K562 (cell line): ENCODE data around the gene PPA2. TPM values are rescaled to one million over a fixed set of nuclear protein-coding genes. Genes with fewer than 3 reads are reported as not detected.

Experiments
- ATAC-seq: fragments of 200-7000 bp; cut with Tn5 transposase; 3 replicates; pipeline ENCODE4 v1.9.1; 2020; ENCODE audit warnings: moderate library complexity
- BruUV-seq: library from RNA; stranded (reverse); fragments of 400-500 nt; replicated peaks from 2 replicates; lab custom pipeline; 2021; lab: Mats Ljungman, UMichigan
- CTCF ChIA-PET: fragments of 300-600 bp; formaldehyde crosslinking; extraction: SDS; loops from one replicate; lab custom pipeline; 2021; ENCODE audit warnings: low intra/inter-chr PET ratio; lab: Yijun Ruan, JAX
- POLR2A ChIA-PET: fragments of 300-600, 350-650 bp; sonication (Branson Sonifier 250); formaldehyde crosslinking; extraction: SDS; loops from one replicate; lab custom pipeline; 2021; ENCODE audit warnings: antibody characterized with exemption, inconsistent platforms; lab: Yijun Ruan, JAX
- DNase-seq, 4 experiments: peaks; one replicate each; pipeline versions ENCODE4 v3.0.0 to v3.0.0-alpha.2; 2011 to 2018; ENCODE audit warnings: low spot score in 3 of 4, mixed read lengths in 3 of 4; ENCODE audit errors: extremely low read depth in 1 of 4
- FAIRE-seq: peaks from 2 replicates; lab custom pipeline; 2011; peaks lifted over from hg19 to GRCh38; lab: Jason Lieb, UNC
- H2AFZ ChIP-seq: 2 replicates; pipeline ENCODE4 v1.6.0; 2011; ENCODE audit warnings: low read depth, low read length, control low read depth, inconsistent platforms
- H3K27ac ChIP-seq: fragments of 200-600 bp; 3 replicates; pipeline ENCODE4 v1.8.0; 2011; ENCODE audit warnings: low read depth, mild to moderate bottlenecking, control low read depth, inconsistent platforms, low read length, moderate library complexity, mixed read lengths; ENCODE audit errors: extremely low read depth
- H3K27me3 ChIP-seq, 2 experiments: fragments of 300-600 bp in 1 of 2; 2 replicates in 1 of 2; 3 replicates in 1 of 2; pipeline versions ENCODE4 v1.6.0 to v1.8.0; 2011; ENCODE audit warnings: inconsistent platforms in 2 of 2, low read length in 2 of 2, mild to moderate bottlenecking in 1 of 2, mixed read lengths in 1 of 2, moderate library complexity in 1 of 2; ENCODE audit not compliant: control insufficient read depth in 2 of 2, insufficient read depth in 2 of 2
- H3K36me3 ChIP-seq: fragments of 300-600 bp; 3 replicates; pipeline ENCODE4 v1.8.0; 2011; ENCODE audit warnings: mild to moderate bottlenecking, low read length, inconsistent platforms; ENCODE audit not compliant: control insufficient read depth, insufficient read depth
- H3K4me1 ChIP-seq, 2 experiments: fragments of 200-600 bp in 1 of 2; replicated peaks in 1 of 2; 2 replicates in 1 of 2; 3 replicates in 1 of 2; pipeline versions ENCODE4 v1.5.1 to v1.8.0; 2011; ENCODE audit warnings: inconsistent platforms in 2 of 2, low read length in 2 of 2, mild to moderate bottlenecking in 1 of 2, mixed read lengths in 1 of 2, moderate library complexity in 1 of 2; ENCODE audit not compliant: control insufficient read depth in 2 of 2, insufficient read depth in 2 of 2
- H3K4me2 ChIP-seq: 2 replicates; pipeline ENCODE4 v1.6.1; 2011; ENCODE audit warnings: low read length, control low read depth, inconsistent platforms, mixed read lengths; ENCODE audit not compliant: insufficient read depth
- H3K4me3 ChIP-seq: fragments of 200-600 bp; sonication (generic), shearing (Covaris generic); 2 replicates; pipeline ENCODE4 v1.5.1; 2016; ENCODE audit warnings: control low read depth, inconsistent platforms
- H3K79me2 ChIP-seq: fragments of 200-600 bp; 3 replicates; pipeline ENCODE4 v1.8.0; 2011; ENCODE audit warnings: low read length, inconsistent platforms; ENCODE audit not compliant: control insufficient read depth, insufficient read depth
- H3K9ac ChIP-seq, 2 experiments: 2 replicates each; pipeline versions ENCODE4 v1.6.0 to v1.6.1; 2011; ENCODE audit warnings: low read depth in 2 of 2, low read length in 2 of 2, control low read depth in 1 of 2, inconsistent platforms in 1 of 2, mild to moderate bottlenecking in 1 of 2, mixed read lengths in 1 of 2; ENCODE audit not compliant: insufficient read depth in 1 of 2
- H3K9me1 ChIP-seq: one replicate; pipeline ENCODE4 v1.6.0; 2011; ENCODE audit warnings: inconsistent platforms, mild to moderate bottlenecking, low read length, moderate library complexity; ENCODE audit not compliant: control insufficient read depth, insufficient read depth
- H3K9me3 ChIP-seq: replicated peaks from 2 replicates; pipeline ENCODE4 v1.5.1; 2011; ENCODE audit warnings: low read depth, low read length, inconsistent platforms; ENCODE audit not compliant: control insufficient read depth, insufficient read depth
- H4K20me1 ChIP-seq: replicated peaks from 2 replicates; pipeline ENCODE4 v1.6.1; 2011; ENCODE audit warnings: low read length, inconsistent platforms, mixed read lengths; ENCODE audit not compliant: control insufficient read depth, insufficient read depth
- ADNP ChIP-seq: fragments of 200-800 bp; sonication (Bioruptor generic); IDR thresholded peaks from 2 replicates; pipeline ENCODE4 v1.6.1; 2016; ENCODE audit warnings: missing genetic modification characterization, missing compliant biosample characterization
- BACH1 ChIP-seq: fragments of 200-800 bp; sonication (Bioruptor generic); IDR thresholded peaks from 2 replicates; pipeline ENCODE4 v1.6.1; 2016; ENCODE audit warnings: missing genetic modification characterization, missing compliant biosample characterization
- CBFA2T3 ChIP-seq: fragments of 450-650 bp; IDR thresholded peaks from 2 replicates; pipeline ENCODE4 v1.6.1; 2017
- EHMT2 ChIP-seq: fragments of 450-650 bp; IDR thresholded peaks from 2 replicates; pipeline ENCODE4 v1.6.1; 2018; ENCODE audit warnings: antibody characterized with exemption
- FOXJ3 ChIP-seq: sonication (generic); formaldehyde crosslinking; IDR thresholded peaks from 2 replicates; pipeline ENCODE4 v1.4.0; 2020; ENCODE audit warnings: mild to moderate bottlenecking, missing genetic modification reagents
- HDAC6 ChIP-seq: IDR thresholded peaks from 2 replicates; pipeline ENCODE4 v1.6.1; 2012; ENCODE audit warnings: low read depth, mild to moderate bottlenecking, control low read depth, inconsistent platforms, low read length, moderate library complexity
- PCBP2 ChIP-seq: fragments of 200-400 bp; formaldehyde crosslinking; IDR thresholded peaks from 2 replicates; pipeline ENCODE4 v1.6.1; 2018; ENCODE audit warnings: low read length, low read depth, mild to moderate bottlenecking, moderate library complexity; ENCODE audit not compliant: poor library complexity, severe bottlenecking
- STAT5B ChIP-seq: fragments of 250-450 bp; sonication (Bioruptor Pico); IDR thresholded peaks from 2 replicates; pipeline ENCODE4 v1.8.0; 2021; ENCODE audit warnings: mild to moderate bottlenecking, inconsistent platforms
- TRIM28 ChIP-seq: fragments of 450-650 bp; IDR thresholded peaks from 2 replicates; pipeline ENCODE4 v1.6.1; 2017
- U2AF2 ChIP-seq: fragments of 200-400 bp; formaldehyde crosslinking; optimal IDR thresholded peaks from 2 replicates; pipeline ENCODE3; 2017; ENCODE audit warnings: low read depth, mild to moderate bottlenecking, low read length
- ZEB2 ChIP-seq: fragments of 450-650 bp; IDR thresholded peaks from 2 replicates; pipeline ENCODE4 v1.6.1; 2016
- ZNF589 ChIP-seq: fragments of 200-800 bp; sonication (Bioruptor generic); IDR thresholded peaks from 2 replicates; pipeline ENCODE4 v1.6.1; 2016; ENCODE audit warnings: low read depth, missing genetic modification characterization, missing compliant biosample characterization
- WGBS: fragments of 100-300 bp; shearing (Covaris generic); methylation state at CpG from one replicate; pipeline ENCODE4 v1.1.6; 2016; ENCODE audit warnings: low coverage, mixed read lengths; ENCODE audit not compliant: insufficient coverage; ENCODE audit errors: missing lambda C conversion rate; 5-methylcytosine and 5-hydroxymethylcytosine counted together
- in situ Hi-C: fragments of 300-500 bp; cut with MboI; formaldehyde crosslinking; loops from 4 replicates; pipeline ENCODE4 v1.15.0; 2018; ENCODE audit warnings: inconsistent platforms, mixed read lengths
- intact Hi-C: fragments of 100-400 bp; cut with micrococcal nuclease; formaldehyde crosslinking; loops from 2 replicates; pipeline ENCODE4 v1.14.2; 2022
- polyA plus RNA-seq, 8 experiments: library from polyadenylated mRNA; depleted of rRNA in 4 of 8; stranded (reverse) in 5 of 8; unstranded in 3 of 8; fragments of >200 nt; fragmentation: Nextera tagmentation in 2 of 8; fragmentation: Illumina TruSeq in 1 of 8; extraction: Ambion mirVana in 2 of 8; extraction: Trizol in 1 of 8; gene quantifications; 2 replicates each; pipeline versions ENCODE4 v1.2.1 to v1.2.3, GENCODE V29; 2011 to 2014; ENCODE audit warnings: inconsistent platforms in 1 of 8, missing spikeins in 1 of 8
- total RNA-seq, 7 experiments: library from RNA; depleted of rRNA in 6 of 7; stranded (reverse); fragments of >200 nt in 6 of 7; fragmentation: Illumina TruSeq in 2 of 7; extraction: Trizol in 2 of 7; gene quantifications; 2 replicates each; pipeline versions ENCODE4 v1.2.1 to v1.2.3, GENCODE V29; 2011 to 2021; ENCODE audit warnings: low replicate concordance in 1 of 7
- TF ChIP-seq, protein P1 (sequence below): fragments of 450-650 bp; formaldehyde crosslinking; IDR thresholded peaks from 2 replicates; pipeline ENCODE4 v1.4.0; 2020; ENCODE audit warnings: mild to moderate bottlenecking, moderate library complexity
- TF ChIP-seq, protein P2 (sequence below): fragments of 450-650 bp; formaldehyde crosslinking; IDR thresholded peaks from 2 replicates; pipeline ENCODE4 v1.4.0; 2020; ENCODE audit warnings: mild to moderate bottlenecking, mixed read lengths
- TF ChIP-seq, protein P3 (sequence below): fragments of 250-450 bp; sonication (Bioruptor Pico); IDR thresholded peaks from 2 replicates; pipeline ENCODE4 v1.8.0; 2022; ENCODE audit warnings: inconsistent platforms
- TF ChIP-seq, protein P4 (sequence below): sonication (generic); formaldehyde crosslinking; IDR thresholded peaks from 2 replicates; pipeline ENCODE4 v1.8.0; 2022; ENCODE audit warnings: mild to moderate bottlenecking, missing genetic modification reagents
- TF ChIP-seq, protein P5 (sequence below), 2 experiments: fragments of 450-650 bp; conservative IDR thresholded peaks; 2 replicates each; pipeline ENCODE4 v1.6.1; 2017; ENCODE audit warnings: mild to moderate bottlenecking in 2 of 2, moderate library complexity in 2 of 2

The PPA2 gene
- total and polyA plus RNA-seq, 9 of the 15 experiments (the other 6 are each of a cell fraction or from before 2014, with no cell fraction given) = 48.3 to 190 (median 109) TPM

DNA sequence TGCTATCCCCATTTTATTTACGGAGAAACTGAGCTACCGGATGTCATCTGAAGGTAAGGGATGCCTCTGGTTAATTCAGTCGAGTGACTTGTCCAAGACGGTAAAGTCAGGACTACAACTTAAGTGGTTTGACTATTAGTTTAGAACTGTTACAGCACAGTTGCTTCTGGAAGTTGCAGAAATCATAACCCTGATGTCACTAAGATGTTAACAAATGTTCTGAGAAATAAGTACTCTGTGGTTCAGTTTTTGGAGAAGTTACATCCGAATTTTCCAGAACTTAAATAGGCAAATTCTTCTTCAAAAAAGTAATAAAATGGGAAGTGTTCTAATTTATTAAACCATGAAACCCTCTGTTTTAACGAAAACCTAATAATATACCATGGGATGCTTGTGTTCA is 3.1 kb downstream of the PPA2 start:
- ChIA-PET POLR2A (interaction anchor here (0.5 kb wide), 1 partner anchor 274 kb away, joined by 4 read pairs; no protein-coding TSS in a partner anchor), CTCF (no interaction called here)
- DNase-seq = no peak
- Histone ChIP-seq H3K9ac (0 out of 4 replicates have a peak overlapping the region, but pooled peaks of 1 of the 2 experiments have one; percentile 89), H2AFZ (no peak overlapping the region), H3K27me3 (no peaks in the 10 kb centered on the region), H3K9me1 (no peaks in the 10 kb centered on the region), H3K4me1 (peaks cover 8 to 10% of the 10 kb centered on the region in 2 experiments; a peak in 2 of 5 replicates), H3K79me2 (peaks cover 73% of the 10 kb centered on the region), H3K4me2 (peak overlapping the region; percentile 92), H3K9me3 (peaks cover 14% of the 10 kb centered on the region), H3K4me3 (no peak overlapping the region), H3K36me3 (peaks cover 66% of the 10 kb centered on the region; the same call in 2 of the 3 replicates), H3K27ac (no peak overlapping the region), H4K20me1 (0 out of 2 replicates have a peak, but pooled peaks cover 5% of the 10 kb centered on the region)
- TF ChIP-seq, protein P1, sequence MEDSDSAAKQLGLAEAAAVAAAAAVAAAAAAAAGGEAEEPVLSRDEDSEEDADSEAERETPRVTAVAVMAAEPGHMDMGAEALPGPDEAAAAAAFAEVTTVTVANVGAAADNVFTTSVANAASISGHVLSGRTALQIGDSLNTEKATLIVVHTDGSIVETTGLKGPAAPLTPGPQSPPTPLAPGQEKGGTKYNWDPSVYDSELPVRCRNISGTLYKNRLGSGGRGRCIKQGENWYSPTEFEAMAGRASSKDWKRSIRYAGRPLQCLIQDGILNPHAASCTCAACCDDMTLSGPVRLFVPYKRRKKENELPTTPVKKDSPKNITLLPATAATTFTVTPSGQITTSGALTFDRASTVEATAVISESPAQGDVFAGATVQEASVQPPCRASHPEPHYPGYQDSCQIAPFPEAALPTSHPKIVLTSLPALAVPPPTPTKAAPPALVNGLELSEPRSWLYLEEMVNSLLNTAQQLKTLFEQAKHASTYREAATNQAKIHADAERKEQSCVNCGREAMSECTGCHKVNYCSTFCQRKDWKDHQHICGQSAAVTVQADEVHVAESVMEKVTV (CRISPR knock-in tag) = no peak
- TF ChIP-seq ZEB2 (no peak), ADNP (no peak), BACH1 (tag) (no peak), PCBP2 (no peak), HDAC6 (no peak), FOXJ3 (CRISPR knock-in tag) (no peak), CBFA2T3 (no peak), TRIM28 (no peak), ZNF589 (CRISPR knock-in tag) (no peak), U2AF2 (no peak), STAT5B (CRISPR knock-in tag) (no peak), EHMT2 (no peak)
- TF ChIP-seq, protein P2, sequence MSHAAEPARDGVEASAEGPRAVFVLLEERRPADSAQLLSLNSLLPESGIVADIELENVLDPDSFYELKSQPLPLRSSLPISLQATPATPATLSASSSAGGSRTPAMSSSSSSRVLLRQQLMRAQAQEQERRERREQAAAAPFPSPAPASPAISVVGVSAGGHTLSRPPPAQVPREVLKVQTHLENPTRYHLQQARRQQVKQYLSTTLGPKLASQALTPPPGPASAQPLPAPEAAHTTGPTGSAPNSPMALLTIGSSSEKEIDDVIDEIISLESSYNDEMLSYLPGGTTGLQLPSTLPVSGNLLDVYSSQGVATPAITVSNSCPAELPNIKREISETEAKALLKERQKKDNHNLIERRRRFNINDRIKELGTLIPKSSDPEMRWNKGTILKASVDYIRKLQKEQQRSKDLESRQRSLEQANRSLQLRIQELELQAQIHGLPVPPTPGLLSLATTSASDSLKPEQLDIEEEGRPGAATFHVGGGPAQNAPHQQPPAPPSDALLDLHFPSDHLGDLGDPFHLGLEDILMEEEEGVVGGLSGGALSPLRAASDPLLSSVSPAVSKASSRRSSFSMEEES (CRISPR knock-in tag) = no peak
- TF ChIP-seq, protein P3, sequence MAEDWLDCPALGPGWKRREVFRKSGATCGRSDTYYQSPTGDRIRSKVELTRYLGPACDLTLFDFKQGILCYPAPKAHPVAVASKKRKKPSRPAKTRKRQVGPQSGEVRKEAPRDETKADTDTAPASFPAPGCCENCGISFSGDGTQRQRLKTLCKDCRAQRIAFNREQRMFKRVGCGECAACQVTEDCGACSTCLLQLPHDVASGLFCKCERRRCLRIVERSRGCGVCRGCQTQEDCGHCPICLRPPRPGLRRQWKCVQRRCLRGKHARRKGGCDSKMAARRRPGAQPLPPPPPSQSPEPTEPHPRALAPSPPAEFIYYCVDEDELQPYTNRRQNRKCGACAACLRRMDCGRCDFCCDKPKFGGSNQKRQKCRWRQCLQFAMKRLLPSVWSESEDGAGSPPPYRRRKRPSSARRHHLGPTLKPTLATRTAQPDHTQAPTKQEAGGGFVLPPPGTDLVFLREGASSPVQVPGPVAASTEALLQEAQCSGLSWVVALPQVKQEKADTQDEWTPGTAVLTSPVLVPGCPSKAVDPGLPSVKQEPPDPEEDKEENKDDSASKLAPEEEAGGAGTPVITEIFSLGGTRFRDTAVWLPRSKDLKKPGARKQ = no peak
- TF ChIP-seq, protein P4, sequence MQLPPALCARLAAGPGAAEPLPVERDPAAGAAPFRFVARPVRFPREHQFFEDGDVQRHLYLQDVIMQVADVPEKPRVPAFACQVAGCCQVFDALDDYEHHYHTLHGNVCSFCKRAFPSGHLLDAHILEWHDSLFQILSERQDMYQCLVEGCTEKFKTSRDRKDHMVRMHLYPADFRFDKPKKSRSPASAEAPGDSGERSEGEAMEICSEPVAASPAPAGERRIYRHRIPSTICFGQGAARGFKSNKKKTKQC = no peak
- TF ChIP-seq, protein P5, sequence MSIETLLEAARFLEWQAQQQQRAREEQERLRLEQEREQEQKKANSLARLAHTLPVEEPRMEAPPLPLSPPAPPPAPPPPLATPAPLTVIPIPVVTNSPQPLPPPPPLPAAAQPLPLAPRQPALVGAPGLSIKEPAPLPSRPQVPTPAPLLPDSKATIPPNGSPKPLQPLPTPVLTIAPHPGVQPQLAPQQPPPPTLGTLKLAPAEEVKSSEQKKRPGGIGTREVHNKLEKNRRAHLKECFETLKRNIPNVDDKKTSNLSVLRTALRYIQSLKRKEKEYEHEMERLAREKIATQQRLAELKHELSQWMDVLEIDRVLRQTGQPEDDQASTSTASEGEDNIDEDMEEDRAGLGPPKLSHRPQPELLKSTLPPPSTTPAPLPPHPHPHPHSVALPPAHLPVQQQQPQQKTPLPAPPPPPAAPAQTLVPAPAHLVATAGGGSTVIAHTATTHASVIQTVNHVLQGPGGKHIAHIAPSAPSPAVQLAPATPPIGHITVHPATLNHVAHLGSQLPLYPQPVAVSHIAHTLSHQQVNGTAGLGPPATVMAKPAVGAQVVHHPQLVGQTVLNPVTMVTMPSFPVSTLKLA (conservative IDR thresholded peaks at IDR 0.05) = no peak
- intact Hi-C loops (loop anchor here (1.0 to 10.0 kb wide), 3 partner anchors 228 to 976 kb away; partner anchors contain the start of gene CXXC4), in situ Hi-C loops (loop anchor here (5.0 kb wide), 1 partner anchor 328 kb away; no protein-coding TSS in a partner anchor)
- no peak for ATAC-seq
- FAIRE-seq = no peak
- 84% methylated on average over 6 of the region's 6 CpGs for WGBS
- BruUV-seq = no TSS peak
